Skeletal muscle satellite cell (primary cell): ENCODE data around the gene ACHE.

Source experiments
- H3K27me3 ChIP-seq: 2 replicates; pipeline ENCODE4 v1.7.0; 2013; ENCODE audit warnings: low read length; ENCODE audit not compliant: control insufficient read depth, insufficient read depth
- H3K36me3 ChIP-seq: 2 replicates; pipeline ENCODE4 v1.7.0; 2013; ENCODE audit warnings: mild to moderate bottlenecking, control low read depth, low read length; ENCODE audit not compliant: insufficient read depth
- H3K4me1 ChIP-seq: 2 replicates; pipeline ENCODE4 v1.7.0; 2013; ENCODE audit warnings: low read length; ENCODE audit not compliant: control insufficient read depth, insufficient read depth
- H3K4me2 ChIP-seq: 2 replicates; pipeline ENCODE4 v1.7.0; 2013; ENCODE audit warnings: mild to moderate bottlenecking, low read length
- H3K4me3 ChIP-seq: 2 replicates; pipeline ENCODE4 v1.7.0; 2013; ENCODE audit warnings: low read length
- H3K9ac ChIP-seq: 2 replicates; pipeline ENCODE4 v1.7.0; 2013; ENCODE audit warnings: mild to moderate bottlenecking, low read depth, low read length, moderate library complexity
- H3K9me3 ChIP-seq: replicated peaks from 2 replicates; pipeline ENCODE4 v1.7.0; 2013; ENCODE audit warnings: mild to moderate bottlenecking, control low read depth, low read length

Gene ACHE

GRCh38 chr7:100879685-100880261, 15.9 kb downstream of the ACHE start:
- no peak overlapping the region for H3K4me3 ChIP-seq
- no peak overlapping the region for H3K9ac ChIP-seq
- H3K9me3 ChIP-seq = no peaks in the 10 kb centered on the region
- H3K36me3 ChIP-seq = peaks cover 78% of the 10 kb centered on the region
- peaks cover 23% of the 10 kb centered on the region for H3K4me1 ChIP-seq
- no peak overlapping the region for H3K4me2 ChIP-seq
- H3K27me3 ChIP-seq = no peaks in the 10 kb centered on the region

GRCh38 chr7:100878685-100879084, 17.0 kb downstream of the ACHE start:
- H3K4me1 ChIP-seq = peaks cover 33% of the 10 kb centered on the region

GRCh38 chr7:100878013-100878412, 17.7 kb downstream of the ACHE start:
- Histone ChIP-seq H3K4me1 (peaks cover 34% of the 10 kb centered on the region), H3K4me3 (peak overlapping the region; percentile 13), H3K36me3 (peaks cover 71% of the 10 kb centered on the region), H3K4me2 (peak overlapping the region; percentile 91), H3K27me3 (no peaks in the 10 kb centered on the region), H3K9me3 (no peaks in the 10 kb centered on the region), H3K9ac (peak overlapping the region; percentile 18)

More at GRCh38 chr7:100878685-100879084, 17.0 kb downstream of the ACHE start:
- Histone ChIP-seq H3K4me2 (no peak overlapping the region), H3K27me3 (no peaks in the 10 kb centered on the region), H3K36me3 (peaks cover 76% of the 10 kb centered on the region), H3K4me3 (no peak overlapping the region), H3K9me3 (no peaks in the 10 kb centered on the region), H3K9ac (peak overlapping the region; percentile 18)

GRCh38 chr7:100875356-100875751, 20.3 kb downstream of the ACHE start:
- H3K4me3 ChIP-seq = peak overlapping the region; percentile 92
- H3K36me3 ChIP-seq = peaks cover 67% of the 10 kb centered on the region

GRCh38 chr7:100874577-100875355, 20.9 kb downstream of the ACHE start, which contains the start of gene SRRT:
SRRT (plus strand) TSS chr7:100875103; CDS start chr7:100875591, 488 bp downstream.
- peak within 1 kb of the TSS; percentile 90 for H3K9ac ChIP-seq
- H3K4me2 ChIP-seq = peak within 1 kb of the TSS; percentile 91
- no peaks in the 10 kb centered on the region for H3K27me3 ChIP-seq
- H3K4me3 ChIP-seq = peak within 1 kb of the TSS; percentile 92
- H3K9me3 ChIP-seq = no peaks in the 10 kb centered on the region
- H3K4me1 ChIP-seq = peaks cover 44% of the 10 kb centered on the region
- H3K36me3 ChIP-seq = peaks cover 69% of the 10 kb centered on the region

More at GRCh38 chr7:100875356-100875751, 20.3 kb downstream of the ACHE start:
- peak overlapping the region; percentile 91 for H3K4me2 ChIP-seq
- peaks cover 40% of the 10 kb centered on the region for H3K4me1 ChIP-seq
- H3K9ac ChIP-seq = peak overlapping the region; percentile 90
- H3K9me3 ChIP-seq = no peaks in the 10 kb centered on the region
- H3K27me3 ChIP-seq = no peaks in the 10 kb centered on the region

GRCh38 chr7:100874300-100874576, 21.4 kb downstream of the ACHE start:
- peak overlapping the region; percentile 90 for H3K9ac ChIP-seq
- H3K27me3 ChIP-seq = no peaks in the 10 kb centered on the region
- H3K36me3 ChIP-seq = peaks cover 65% of the 10 kb centered on the region
- H3K4me2 ChIP-seq = peak overlapping the region; percentile 91
- no peaks in the 10 kb centered on the region for H3K9me3 ChIP-seq
- H3K4me3 ChIP-seq = peak overlapping the region; percentile 92
- peaks cover 44% of the 10 kb centered on the region for H3K4me1 ChIP-seq

GRCh38 chr7:100873599-100874299, 21.9 kb downstream of the ACHE start:
- H3K36me3 ChIP-seq = peaks cover 60% of the 10 kb centered on the region
- H3K4me2 ChIP-seq = peak overlapping the region; percentile 91
- H3K4me1 ChIP-seq = peaks cover 48% of the 10 kb centered on the region
- peak overlapping the region; percentile 90 for H3K9ac ChIP-seq
- peak overlapping the region; percentile 92 for H3K4me3 ChIP-seq
- H3K9me3 ChIP-seq = no peaks in the 10 kb centered on the region
- no peaks in the 10 kb centered on the region for H3K27me3 ChIP-seq

- Histone ChIP-seq H3K9ac (peak overlapping the region; percentile 100), H3K4me3 (peak overlapping the region; percentile 100), H3K27me3 (no peaks in the 10 kb centered on the region), H3K4me1 (peaks cover 36% of the 10 kb centered on the region), H3K4me2 (peak overlapping the region; percentile 96), H3K9me3 (no peaks in the 10 kb centered on the region), H3K36me3 (peaks cover 32% of the 10 kb centered on the region)
These were observed 27.8 kb downstream of the ACHE start for GRCh38 chr7:100867776-100868485.

- Histone ChIP-seq H3K36me3 (peaks cover 31% of the 10 kb centered on the region), H3K9me3 (no peaks in the 10 kb centered on the region), H3K4me3 (peak within 1 kb of the TSS; percentile 100), H3K27me3 (no peaks in the 10 kb centered on the region), H3K9ac (peak within 1 kb of the TSS; percentile 100), H3K4me1 (peaks cover 36% of the 10 kb centered on the region), H3K4me2 (peak within 1 kb of the TSS; percentile 96)
These were observed 28.5 kb downstream of the ACHE start, which contains the start of gene TRIP6 for GRCh38 chr7:100867040-100867775. TRIP6 (plus strand) TSS chr7:100867387; CDS start chr7:100867498, 111 bp downstream.

GRCh38 chr7:100866729-100867039, 29.0 kb downstream of the ACHE start:
- peaks cover 29% of the 10 kb centered on the region for H3K36me3 ChIP-seq
- H3K9me3 ChIP-seq = no peaks in the 10 kb centered on the region
- H3K9ac ChIP-seq = peak overlapping the region; percentile 100
- peaks cover 36% of the 10 kb centered on the region for H3K4me1 ChIP-seq
- H3K4me2 ChIP-seq = peak overlapping the region; percentile 96
- H3K27me3 ChIP-seq = no peaks in the 10 kb centered on the region
- peak overlapping the region; percentile 100 for H3K4me3 ChIP-seq
